Stimulated activated CD4-positive, alpha-beta T cell treated with anti-CD3 and anti-CD28 coated beads, Interleukin-1b, Interleukin-23, amount 100 ng/mL, for 4 hours (primary cell): ENCODE results near the gene OSM.
A peak's percentile ranks its signal among the peaks of the same experiment; 100 is the strongest.

Experiments
- DNase-seq, 2 donors: peaks; one replicate each; pipeline ENCODE4 v3.0.0-alpha.2; 2020; ENCODE audit warnings: low read depth in 2 of 2

OSM gene

GRCh38 chr22:30285176-30285845 lies 18.7 kb upstream of the OSM start:
- DNase-seq = no peak

- no peak for DNase-seq
Measured at GRCh38 chr22:30284666-30285065, 18.0 kb upstream of the OSM start.

GRCh38 chr22:30284172-30284571 lies 17.5 kb upstream of the OSM start:
- no peak for DNase-seq

- DNase-seq = no peak
Measured at GRCh38 chr22:30283342-30283741, 16.7 kb upstream of the OSM start.

GRCh38 chr22:30282616-30283046 lies 16.0 kb upstream of the OSM start:
- DNase-seq = no peak

GRCh38 chr22:30280505-30280904 lies 13.9 kb upstream of the OSM start:
- no peak for DNase-seq

GRCh38 chr22:30279932-30280331 lies 13.3 kb upstream of the OSM start:
- no peak for DNase-seq

GRCh38 chr22:30279046-30279788 lies 12.6 kb upstream of the OSM start:
- DNase-seq = no peak

GRCh38 chr22:30277547-30278344 lies 11.1 kb upstream of the OSM start:
- DNase-seq = no peak

GRCh38 chr22:30276039-30276438 lies 9.4 kb upstream of the OSM start:
- DNase-seq = no peak

GRCh38 chr22:30275625-30276024 lies 9.0 kb upstream of the OSM start:
- DNase-seq = peak in 1 of 2 donors; percentile 31

- no peak for DNase-seq
Measured at GRCh38 chr22:30274437-30274812, 7.8 kb upstream of the OSM start.

GRCh38 chr22:30273711-30274436 lies 7.2 kb upstream of the OSM start:
- DNase-seq = no peak

GRCh38 chr22:30272781-30273601 lies 6.3 kb upstream of the OSM start:
- no peak for DNase-seq

GRCh38 chr22:30270832-30271231 lies 4.2 kb upstream of the OSM start:
- DNase-seq = no peak

GRCh38 chr22:30268331-30268730 lies 1.7 kb upstream of the OSM start:
- no peak for DNase-seq

GRCh38 chr22:30267382-30268302 lies 991 bp upstream of the OSM start:
- DNase-seq = no peak

- peak; percentile 74 to 78 for DNase-seq
Measured at GRCh38 chr22:30265823-30266444, 717 bp downstream of the OSM start.

GRCh38 chr22:30265131-30265720 lies 1.4 kb downstream of the OSM start:
- no peak for DNase-seq
